Ovary (tissue), 3 donors: Measurements from ENCODE around the gene ADCK1.

Experiments used
- EP300 ChIP-seq: sonication (generic); formaldehyde crosslinking; IDR thresholded peaks from one replicate; pipeline ENCODE4 v1.6.1; 2017; ENCODE audit warnings: antibody characterized with exemption
- TF ChIP-seq, protein P1 (sequence below), 3 donors: fragments of 450-650 bp in 2 of 3; fragments of 200-600 bp in 1 of 3; IDR thresholded peaks; one replicate each; pipeline versions ENCODE4 v1.5.1 to v1.8.0; 2016 to 2022; ENCODE audit warnings: antibody characterized with exemption in 3 of 3, mild to moderate bottlenecking in 1 of 3
- donor health status: DM: no; HTN: no; CAD: no.

DNA sequence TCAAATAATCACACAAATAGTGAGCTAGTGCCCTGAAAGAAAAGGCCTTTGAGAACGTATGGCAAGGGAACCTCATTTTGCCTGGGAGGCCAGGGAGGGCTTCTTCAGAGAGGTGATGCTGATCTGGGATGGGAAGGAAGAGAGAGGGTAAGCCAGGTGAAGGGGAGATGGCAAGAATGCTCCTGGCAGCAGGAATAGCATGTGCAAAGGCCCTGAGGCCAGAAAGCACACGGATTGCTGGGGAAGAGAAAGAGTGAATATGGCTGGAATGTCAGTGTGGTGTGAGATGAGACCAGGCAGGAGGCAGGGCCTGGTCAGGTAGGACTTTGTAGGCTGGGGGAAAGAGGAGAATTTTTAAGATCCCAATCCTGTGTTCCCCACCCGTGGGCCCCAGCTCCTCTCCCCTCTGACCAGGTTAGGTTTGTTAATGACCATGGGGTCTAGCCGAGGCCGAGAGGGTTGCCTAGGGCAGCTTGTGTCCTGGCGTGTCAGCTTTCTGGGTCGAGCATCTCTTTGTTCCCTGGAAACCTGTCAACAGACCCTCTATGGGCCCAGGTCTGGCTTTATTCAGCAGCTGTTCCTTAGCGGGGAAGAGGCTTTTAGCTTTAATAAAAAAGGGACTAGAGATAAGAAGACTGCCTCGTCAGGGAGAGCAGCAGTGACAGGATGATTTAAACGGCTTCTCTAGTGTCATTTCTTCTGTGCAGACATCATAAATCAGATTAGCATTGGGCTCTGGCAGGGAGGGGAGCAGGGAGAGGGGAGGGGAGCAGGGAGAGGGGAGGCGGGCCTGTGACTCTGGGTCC is 123.4 kb downstream of the ADCK1 start:
- no peak for TF ChIP-seq EP300
- TF ChIP-seq, protein P1, sequence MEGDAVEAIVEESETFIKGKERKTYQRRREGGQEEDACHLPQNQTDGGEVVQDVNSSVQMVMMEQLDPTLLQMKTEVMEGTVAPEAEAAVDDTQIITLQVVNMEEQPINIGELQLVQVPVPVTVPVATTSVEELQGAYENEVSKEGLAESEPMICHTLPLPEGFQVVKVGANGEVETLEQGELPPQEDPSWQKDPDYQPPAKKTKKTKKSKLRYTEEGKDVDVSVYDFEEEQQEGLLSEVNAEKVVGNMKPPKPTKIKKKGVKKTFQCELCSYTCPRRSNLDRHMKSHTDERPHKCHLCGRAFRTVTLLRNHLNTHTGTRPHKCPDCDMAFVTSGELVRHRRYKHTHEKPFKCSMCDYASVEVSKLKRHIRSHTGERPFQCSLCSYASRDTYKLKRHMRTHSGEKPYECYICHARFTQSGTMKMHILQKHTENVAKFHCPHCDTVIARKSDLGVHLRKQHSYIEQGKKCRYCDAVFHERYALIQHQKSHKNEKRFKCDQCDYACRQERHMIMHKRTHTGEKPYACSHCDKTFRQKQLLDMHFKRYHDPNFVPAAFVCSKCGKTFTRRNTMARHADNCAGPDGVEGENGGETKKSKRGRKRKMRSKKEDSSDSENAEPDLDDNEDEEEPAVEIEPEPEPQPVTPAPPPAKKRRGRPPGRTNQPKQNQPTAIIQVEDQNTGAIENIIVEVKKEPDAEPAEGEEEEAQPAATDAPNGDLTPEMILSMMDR (IDR thresholded peaks at IDR 0.05) = no peak
